ENCODE results near the gene DTNBP1. TPM values are rescaled to one million over a fixed set of nuclear protein-coding genes. Genes with fewer than 3 reads are reported as not detected.

DTNBP1 gene
- total and polyA plus RNA-seq, 2 of the 13 experiments (the other 11 are each of a cell fraction or from before 2014, with no cell fraction given) = 6.6 to 19.1 TPM

DNA sequence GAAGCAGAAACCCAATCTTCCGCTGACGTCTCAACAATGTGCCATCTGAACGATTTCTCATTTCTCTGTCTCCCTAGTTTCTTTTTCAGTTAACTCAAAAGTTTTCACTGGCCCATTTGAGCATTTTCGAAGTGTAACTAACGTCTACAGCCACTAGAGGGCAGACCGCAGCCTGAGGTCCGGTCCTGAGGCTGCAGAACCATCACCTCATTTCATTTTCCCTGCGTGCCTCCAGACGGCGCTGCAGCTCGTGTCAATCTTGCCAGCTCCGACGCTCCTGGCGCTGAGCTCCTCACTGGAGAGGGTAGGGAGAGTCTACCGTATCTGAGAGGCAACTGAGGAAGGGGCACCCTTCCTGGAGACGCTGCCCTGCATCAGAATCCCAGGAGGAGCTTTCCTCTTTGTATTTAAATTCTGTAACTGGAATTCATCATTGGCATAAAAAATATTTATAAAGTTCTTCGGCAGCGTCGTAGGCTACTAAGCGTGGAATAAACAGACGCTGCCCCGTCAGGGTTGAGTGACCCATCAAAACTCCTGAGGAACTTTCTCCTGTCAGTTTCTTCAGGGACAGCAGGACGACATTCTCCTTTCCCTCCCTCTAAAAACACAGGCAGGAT, 28.5 kb upstream of the DTNBP1 start (continued):
- TF ChIP-seq, protein P1, sequence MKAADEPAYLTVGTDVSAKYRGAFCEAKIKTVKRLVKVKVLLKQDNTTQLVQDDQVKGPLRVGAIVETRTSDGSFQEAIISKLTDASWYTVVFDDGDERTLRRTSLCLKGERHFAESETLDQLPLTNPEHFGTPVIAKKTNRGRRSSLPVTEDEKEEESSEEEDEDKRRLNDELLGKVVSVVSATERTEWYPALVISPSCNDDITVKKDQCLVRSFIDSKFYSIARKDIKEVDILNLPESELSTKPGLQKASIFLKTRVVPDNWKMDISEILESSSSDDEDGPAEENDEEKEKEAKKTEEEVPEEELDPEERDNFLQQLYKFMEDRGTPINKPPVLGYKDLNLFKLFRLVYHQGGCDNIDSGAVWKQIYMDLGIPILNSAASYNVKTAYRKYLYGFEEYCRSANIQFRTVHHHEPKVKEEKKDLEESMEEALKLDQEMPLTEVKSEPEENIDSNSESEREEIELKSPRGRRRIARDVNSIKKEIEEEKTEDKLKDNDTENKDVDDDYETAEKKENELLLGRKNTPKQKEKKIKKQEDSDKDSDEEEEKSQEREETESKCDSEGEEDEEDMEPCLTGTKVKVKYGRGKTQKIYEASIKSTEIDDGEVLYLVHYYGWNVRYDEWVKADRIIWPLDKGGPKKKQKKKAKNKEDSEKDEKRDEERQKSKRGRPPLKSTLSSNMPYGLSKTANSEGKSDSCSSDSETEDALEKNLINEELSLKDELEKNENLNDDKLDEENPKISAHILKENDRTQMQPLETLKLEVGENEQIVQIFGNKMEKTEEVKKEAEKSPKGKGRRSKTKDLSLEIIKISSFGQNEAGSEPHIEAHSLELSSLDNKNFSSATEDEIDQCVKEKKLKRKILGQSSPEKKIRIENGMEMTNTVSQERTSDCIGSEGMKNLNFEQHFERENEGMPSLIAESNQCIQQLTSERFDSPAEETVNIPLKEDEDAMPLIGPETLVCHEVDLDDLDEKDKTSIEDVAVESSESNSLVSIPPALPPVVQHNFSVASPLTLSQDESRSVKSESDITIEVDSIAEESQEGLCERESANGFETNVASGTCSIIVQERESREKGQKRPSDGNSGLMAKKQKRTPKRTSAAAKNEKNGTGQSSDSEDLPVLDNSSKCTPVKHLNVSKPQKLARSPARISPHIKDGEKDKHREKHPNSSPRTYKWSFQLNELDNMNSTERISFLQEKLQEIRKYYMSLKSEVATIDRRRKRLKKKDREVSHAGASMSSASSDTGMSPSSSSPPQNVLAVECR (CRISPR knock-in tag; IDR thresholded peaks at IDR 0.05; ENCODE audit: borderline replicate concordance) = peak; percentile 29; the same call in 1 of the 2 replicates
- TF ChIP-seq FOXK2 (IDR thresholded peaks at IDR 0.05) (no peak), ZNF446 (CRISPR knock-in tag; IDR thresholded peaks at IDR 0.05) (0 out of 2 replicates have a peak, but pooled peaks have one; percentile 33), ERF (CRISPR knock-in tag; IDR thresholded peaks at IDR 0.05) (peak; percentile 64; the same call in 1 of the 2 replicates), ZFAT (CRISPR knock-in tag; conservative IDR thresholded peaks at IDR 0.05) (no peak), ZNF124 (CRISPR knock-in tag; IDR thresholded peaks at IDR 0.05) (peak; percentile 71; the same call in 1 of the 2 replicates), CC2D1A (CRISPR knock-in tag; IDR thresholded peaks at IDR 0.05) (0 out of 2 replicates have a peak, but pooled peaks have one; percentile 29), MIXL1 (CRISPR knock-in tag; IDR thresholded peaks at IDR 0.05) (peak; percentile 93), MIER3 (CRISPR knock-in tag; IDR thresholded peaks at IDR 0.05; ENCODE audit: borderline replicate concordance) (peak; percentile 74; the same call in 1 of the 2 replicates), ZSCAN12 (CRISPR knock-in tag; IDR thresholded peaks at IDR 0.05) (no peak)
- TF ChIP-seq, protein P2, sequence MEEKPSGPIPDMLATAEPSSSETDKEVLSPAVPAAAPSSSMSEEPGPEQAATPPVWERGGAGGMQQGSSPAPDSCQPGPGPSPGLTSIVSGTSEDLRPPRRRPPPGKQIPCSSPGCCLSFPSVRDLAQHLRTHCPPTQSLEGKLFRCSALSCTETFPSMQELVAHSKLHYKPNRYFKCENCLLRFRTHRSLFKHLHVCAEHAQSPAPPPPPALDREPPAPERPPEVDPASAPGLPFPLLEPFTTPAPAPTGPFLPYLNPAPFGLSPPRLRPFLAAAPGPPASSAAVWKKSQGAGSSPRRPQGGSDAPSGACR (CRISPR knock-in tag; IDR thresholded peaks at IDR 0.05) = 0 out of 2 replicates have a peak, but pooled peaks have one; percentile 69
- TF ChIP-seq, protein P3, sequence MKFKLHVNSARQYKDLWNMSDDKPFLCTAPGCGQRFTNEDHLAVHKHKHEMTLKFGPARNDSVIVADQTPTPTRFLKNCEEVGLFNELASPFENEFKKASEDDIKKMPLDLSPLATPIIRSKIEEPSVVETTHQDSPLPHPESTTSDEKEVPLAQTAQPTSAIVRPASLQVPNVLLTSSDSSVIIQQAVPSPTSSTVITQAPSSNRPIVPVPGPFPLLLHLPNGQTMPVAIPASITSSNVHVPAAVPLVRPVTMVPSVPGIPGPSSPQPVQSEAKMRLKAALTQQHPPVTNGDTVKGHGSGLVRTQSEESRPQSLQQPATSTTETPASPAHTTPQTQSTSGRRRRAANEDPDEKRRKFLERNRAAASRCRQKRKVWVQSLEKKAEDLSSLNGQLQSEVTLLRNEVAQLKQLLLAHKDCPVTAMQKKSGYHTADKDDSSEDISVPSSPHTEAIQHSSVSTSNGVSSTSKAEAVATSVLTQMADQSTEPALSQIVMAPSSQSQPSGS (CRISPR knock-in tag; IDR thresholded peaks at IDR 0.05) = peak; percentile 37; the same call in 1 of the 2 replicates
- TF ChIP-seq, protein P4, sequence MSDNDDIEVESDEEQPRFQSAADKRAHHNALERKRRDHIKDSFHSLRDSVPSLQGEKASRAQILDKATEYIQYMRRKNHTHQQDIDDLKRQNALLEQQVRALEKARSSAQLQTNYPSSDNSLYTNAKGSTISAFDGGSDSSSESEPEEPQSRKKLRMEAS (IDR thresholded peaks at IDR 0.05) = peak; percentile 51; the same call in 1 of the 2 replicates
- TF ChIP-seq, protein P5, sequence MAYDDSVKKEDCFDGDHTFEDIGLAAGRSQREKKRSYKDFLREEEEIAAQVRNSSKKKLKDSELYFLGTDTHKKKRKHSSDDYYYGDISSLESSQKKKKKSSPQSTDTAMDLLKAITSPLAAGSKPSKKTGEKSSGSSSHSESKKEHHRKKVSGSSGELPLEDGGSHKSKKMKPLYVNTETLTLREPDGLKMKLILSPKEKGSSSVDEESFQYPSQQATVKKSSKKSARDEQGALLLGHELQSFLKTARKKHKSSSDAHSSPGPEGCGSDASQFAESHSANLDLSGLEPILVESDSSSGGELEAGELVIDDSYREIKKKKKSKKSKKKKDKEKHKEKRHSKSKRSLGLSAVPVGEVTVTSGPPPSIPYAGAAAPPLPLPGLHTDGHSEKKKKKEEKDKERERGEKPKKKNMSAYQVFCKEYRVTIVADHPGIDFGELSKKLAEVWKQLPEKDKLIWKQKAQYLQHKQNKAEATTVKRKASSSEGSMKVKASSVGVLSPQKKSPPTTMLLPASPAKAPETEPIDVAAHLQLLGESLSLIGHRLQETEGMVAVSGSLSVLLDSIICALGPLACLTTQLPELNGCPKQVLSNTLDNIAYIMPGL (CRISPR knock-in tag; IDR thresholded peaks at IDR 0.05; ENCODE audit: borderline replicate concordance in 1 of 2, low read depth in 1 of 2) = peak; percentile 93 to 99
- TF ChIP-seq, protein P6, sequence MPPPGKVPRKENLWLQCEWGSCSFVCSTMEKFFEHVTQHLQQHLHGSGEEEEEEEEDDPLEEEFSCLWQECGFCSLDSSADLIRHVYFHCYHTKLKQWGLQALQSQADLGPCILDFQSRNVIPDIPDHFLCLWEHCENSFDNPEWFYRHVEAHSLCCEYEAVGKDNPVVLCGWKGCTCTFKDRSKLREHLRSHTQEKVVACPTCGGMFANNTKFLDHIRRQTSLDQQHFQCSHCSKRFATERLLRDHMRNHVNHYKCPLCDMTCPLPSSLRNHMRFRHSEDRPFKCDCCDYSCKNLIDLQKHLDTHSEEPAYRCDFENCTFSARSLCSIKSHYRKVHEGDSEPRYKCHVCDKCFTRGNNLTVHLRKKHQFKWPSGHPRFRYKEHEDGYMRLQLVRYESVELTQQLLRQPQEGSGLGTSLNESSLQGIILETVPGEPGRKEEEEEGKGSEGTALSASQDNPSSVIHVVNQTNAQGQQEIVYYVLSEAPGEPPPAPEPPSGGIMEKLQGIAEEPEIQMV (CRISPR knock-in tag; IDR thresholded peaks at IDR 0.05; ENCODE audit: low read depth) = peak; percentile 86; the same call in 1 of the 2 replicates
- TF ChIP-seq, protein P7, sequence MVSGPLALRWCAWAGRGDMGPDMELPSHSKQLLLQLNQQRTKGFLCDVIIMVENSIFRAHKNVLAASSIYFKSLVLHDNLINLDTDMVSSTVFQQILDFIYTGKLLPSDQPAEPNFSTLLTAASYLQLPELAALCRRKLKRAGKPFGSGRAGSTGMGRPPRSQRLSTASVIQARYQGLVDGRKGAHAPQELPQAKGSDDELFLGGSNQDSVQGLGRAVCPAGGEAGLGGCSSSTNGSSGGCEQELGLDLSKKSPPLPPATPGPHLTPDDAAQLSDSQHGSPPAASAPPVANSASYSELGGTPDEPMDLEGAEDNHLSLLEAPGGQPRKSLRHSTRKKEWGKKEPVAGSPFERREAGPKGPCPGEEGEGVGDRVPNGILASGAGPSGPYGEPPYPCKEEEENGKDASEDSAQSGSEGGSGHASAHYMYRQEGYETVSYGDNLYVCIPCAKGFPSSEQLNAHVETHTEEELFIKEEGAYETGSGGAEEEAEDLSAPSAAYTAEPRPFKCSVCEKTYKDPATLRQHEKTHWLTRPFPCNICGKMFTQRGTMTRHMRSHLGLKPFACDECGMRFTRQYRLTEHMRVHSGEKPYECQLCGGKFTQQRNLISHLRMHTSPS (CRISPR knock-in tag; IDR thresholded peaks at IDR 0.05; ENCODE audit: low read depth) = no peak

All from HepG2 (cell line).